H1 (cell line): ENCODE results near the gene DYRK1B. TPM values are rescaled to one million over a fixed set of nuclear protein-coding genes. Genes with fewer than 3 reads are reported as not detected.

Experiments
- CTCF ChIA-PET: fragments of 300-600 bp; sonication (Branson Sonifier 250); formaldehyde crosslinking; loops from one replicate; lab custom pipeline; 2021; ENCODE audit not compliant: partially characterized antibody; lab: Charles Lee
- POLR2A ChIA-PET: fragments of 300-600 bp; sonication (Branson Sonifier 250); formaldehyde crosslinking; loops from one replicate; lab custom pipeline; 2021; ENCODE audit warnings: inconsistent platforms; ENCODE audit not compliant: partially characterized antibody; lab: Charles Lee
- DNase-seq, 2 experiments: peaks; one replicate each; pipeline versions ENCODE4 v3.0.0 to v3.0.0-alpha.2; 2010 to 2022; ENCODE audit warnings: low spot score in 2 of 2, low read depth in 1 of 2, mixed read lengths in 1 of 2
- FAIRE-seq: peaks from 2 replicates; lab custom pipeline; 2011; peaks lifted over from hg19 to GRCh38; lab: Jason Lieb, UNC
- H2AFZ ChIP-seq: 2 replicates; pipeline ENCODE4 v1.8.1; 2012; ENCODE audit warnings: low read length, inconsistent platforms
- H2AK5ac ChIP-seq: 2 replicates; pipeline ENCODE4 v1.6.1; 2013; ENCODE audit warnings: low read depth, low read length
- H2BK120ac ChIP-seq: replicated peaks from 2 replicates; pipeline ENCODE3; 2013; ENCODE audit warnings: low read depth, low read length, inconsistent platforms
- H2BK12ac ChIP-seq: 2 replicates; pipeline ENCODE4 v1.6.1; 2013; ENCODE audit warnings: low read depth, low read length
- H2BK15ac ChIP-seq: 2 replicates; pipeline ENCODE4 v1.6.1; 2013; ENCODE audit warnings: low read length
- H2BK20ac ChIP-seq: 2 replicates; pipeline ENCODE4 v1.6.1; 2013; ENCODE audit warnings: low read length
- H2BK5ac ChIP-seq: 2 replicates; pipeline ENCODE4 v1.6.1; 2013; ENCODE audit warnings: low read depth, low read length
- H3K14ac ChIP-seq: 2 replicates; pipeline ENCODE4 v1.6.1; 2013; ENCODE audit warnings: inconsistent platforms; ENCODE audit not compliant: insufficient read length
- H3K18ac ChIP-seq: 2 replicates; pipeline ENCODE4 v1.6.1; 2013; ENCODE audit warnings: low read length; ENCODE audit errors: extremely low read depth
- H3K23ac ChIP-seq: 2 replicates; pipeline ENCODE4 v1.6.1; 2013; ENCODE audit warnings: inconsistent platforms; ENCODE audit not compliant: insufficient read length
- H3K23me2 ChIP-seq: 2 replicates; pipeline ENCODE4 v1.6.1; 2013; ENCODE audit warnings: low read depth, low read length
- H3K27ac ChIP-seq: 2 replicates; pipeline ENCODE4 v1.6.1; 2011; ENCODE audit warnings: low read depth, low read length, inconsistent platforms
- H3K27me3 ChIP-seq, 4 experiments: replicated peaks in 1 of 4; 1 replicate in 1 of 4; 2 replicates in 3 of 4; pipeline versions ENCODE4 v1.6.1 to v1.8.1; 2011 to 2013; ENCODE audit warnings: low read length in 3 of 4, mild to moderate bottlenecking in 3 of 4, inconsistent platforms in 2 of 4, mixed read lengths in 2 of 4, moderate library complexity in 1 of 4; ENCODE audit not compliant: control insufficient read depth in 3 of 4, insufficient read depth in 3 of 4; ENCODE audit errors: extremely low read depth in 1 of 4
- H3K36me3 ChIP-seq, 4 experiments: 2 replicates each; pipeline versions ENCODE4 v1.6.1 to v1.8.1; 2011 to 2013; ENCODE audit warnings: mild to moderate bottlenecking in 4 of 4, low read length in 3 of 4, moderate library complexity in 2 of 4, control low read depth in 1 of 4, inconsistent platforms in 1 of 4; ENCODE audit not compliant: insufficient read depth in 4 of 4, control insufficient read depth in 2 of 4
- H3K4ac ChIP-seq: replicated peaks from 2 replicates; pipeline ENCODE3; 2013; ENCODE audit warnings: low read length, low read depth, mixed read lengths, inconsistent platforms; ENCODE audit not compliant: insufficient read length
- H3K4me1 ChIP-seq, 4 experiments: replicated peaks in 1 of 4; 1 replicate in 1 of 4; 2 replicates in 3 of 4; pipeline versions ENCODE4 v1.6.1 to v1.8.1; 2011 to 2013; ENCODE audit warnings: low read length in 3 of 4, inconsistent platforms in 2 of 4, mixed read lengths in 1 of 4; ENCODE audit not compliant: insufficient read depth in 4 of 4, control insufficient read depth in 3 of 4
- H3K4me2 ChIP-seq, 2 experiments: 2 replicates each; pipeline versions ENCODE4 v1.6.1 to v1.8.1; 2011 to 2013; ENCODE audit warnings: low read depth in 2 of 2, low read length in 2 of 2, control low read depth in 1 of 2, inconsistent platforms in 1 of 2, mild to moderate bottlenecking in 1 of 2; ENCODE audit not compliant: insufficient read depth in 1 of 2
- H3K4me3 ChIP-seq, 4 experiments: fragments of 200-600, 300-600 bp in 1 of 4; sonication (generic), shearing (Covaris generic), sonication (Bioruptor Twin) in 1 of 4; 2 replicates each; pipeline versions ENCODE4 v1.5.1 to v1.8.1; 2011 to 2016; ENCODE audit warnings: low read length in 4 of 4, low read depth in 3 of 4, control low read depth in 2 of 4, inconsistent platforms in 2 of 4, mild to moderate bottlenecking in 2 of 4, mixed read lengths in 1 of 4, moderate library complexity in 1 of 4; ENCODE audit not compliant: insufficient read depth in 2 of 4; ENCODE audit errors: extremely low read depth in 1 of 4
- H3K56ac ChIP-seq: replicated peaks from 2 replicates; pipeline ENCODE3; 2013; ENCODE audit warnings: low read depth, mild to moderate bottlenecking, mixed read lengths, low read length, inconsistent platforms; ENCODE audit not compliant: insufficient read length
- H3K79me1 ChIP-seq: 2 replicates; pipeline ENCODE4 v1.6.1; 2013; ENCODE audit warnings: low read depth, low read length, control low read depth
- H3K79me2 ChIP-seq, 2 experiments: 2 replicates each; pipeline versions ENCODE4 v1.6.1 to v1.8.1; 2012 to 2013; ENCODE audit warnings: low read length in 2 of 2, mild to moderate bottlenecking in 2 of 2, inconsistent platforms in 1 of 2; ENCODE audit not compliant: insufficient read depth in 2 of 2, control insufficient read depth in 1 of 2
- H3K9ac ChIP-seq, 4 experiments: replicated peaks in 1 of 4; 1 replicate in 1 of 4; 2 replicates in 3 of 4; pipeline versions ENCODE4 v1.6.1 to v1.8.1; 2011 to 2013; ENCODE audit warnings: low read depth in 3 of 4, low read length in 3 of 4, control low read depth in 2 of 4, mild to moderate bottlenecking in 2 of 4, moderate library complexity in 2 of 4, inconsistent platforms in 1 of 4; ENCODE audit errors: extremely low read depth in 1 of 4
- H3K9me3 ChIP-seq, 2 experiments: 2 replicates each; pipeline versions ENCODE4 v1.6.1 to v1.8.1; 2012 to 2013; ENCODE audit warnings: mild to moderate bottlenecking in 2 of 2, moderate library complexity in 2 of 2, control low read depth in 1 of 2, inconsistent platforms in 1 of 2, low read depth in 1 of 2, low read length in 1 of 2, mixed read lengths in 1 of 2; ENCODE audit not compliant: insufficient read depth in 2 of 2
- H4K20me1 ChIP-seq, 2 experiments: replicated peaks in 1 of 2; 2 replicates each; pipeline versions ENCODE3 to v1.8.1; 2011 to 2013; ENCODE audit warnings: inconsistent platforms in 2 of 2, low read length in 2 of 2, mild to moderate bottlenecking in 1 of 2; ENCODE audit not compliant: insufficient read depth in 2 of 2, control insufficient read depth in 1 of 2
- H4K5ac ChIP-seq: 2 replicates; pipeline ENCODE4 v1.6.1; 2013; ENCODE audit warnings: low read length, low read depth, mixed read lengths, inconsistent platforms; ENCODE audit not compliant: insufficient read length
- H4K8ac ChIP-seq: 2 replicates; pipeline ENCODE4 v1.8.0; 2013; ENCODE audit warnings: mild to moderate bottlenecking, moderate library complexity, low read length, inconsistent platforms; ENCODE audit not compliant: insufficient read depth; ENCODE audit errors: extremely low read depth
- H4K91ac ChIP-seq: replicated peaks from 2 replicates; pipeline ENCODE3; 2013; ENCODE audit warnings: low read length, mixed read lengths, inconsistent platforms; ENCODE audit not compliant: insufficient read length
- BRCA1 ChIP-seq: IDR thresholded peaks from 2 replicates; pipeline ENCODE4 v1.6.1; 2012; ENCODE audit warnings: low read depth, low read length, improper control_type of control experiment
- SP2 ChIP-seq: IDR thresholded peaks from 2 replicates; pipeline ENCODE4 v1.6.1; 2012; ENCODE audit warnings: mild to moderate bottlenecking, low read length, inconsistent platforms
- SRF ChIP-seq: IDR thresholded peaks from 2 replicates; pipeline ENCODE4 v1.6.1; 2011; ENCODE audit warnings: mild to moderate bottlenecking, low read depth, low read length, moderate library complexity
- USF2 ChIP-seq: IDR thresholded peaks from 2 replicates; pipeline ENCODE4 v1.6.1; 2011; ENCODE audit warnings: low read length, improper control_type of control experiment
- WGBS, 2 experiments: shearing (Covaris generic) in 1 of 2; methylation state at CpG; one replicate each; pipeline versions ENCODE4 v1.1.6 to v1.1.7; 2013 to 2015; ENCODE audit warnings: low lambda C conversion rate in 2 of 2, mixed read lengths in 2 of 2, inconsistent platforms in 1 of 2, low coverage in 1 of 2, missing lambda C conversion rate in 1 of 2; ENCODE audit not compliant: insufficient replicate concordance in 2 of 2, insufficient coverage in 1 of 2, insufficient read length in 1 of 2; ENCODE audit errors: extremely low coverage in 1 of 2, missing lambda C conversion rate in 1 of 2; 5-methylcytosine and 5-hydroxymethylcytosine counted together
- polyA plus RNA-seq, 7 experiments: library from polyadenylated mRNA; depleted of rRNA in 3 of 7; stranded (reverse) in 5 of 7; unstranded in 2 of 7; fragments of >200 nt in 5 of 7; fragments of 200-250 nt in 2 of 7; gene quantifications; 1 replicate in 5 of 7; 2 replicates in 1 of 7; 4 replicates in 1 of 7; pipeline versions ENCODE4 v1.2.1 to v1.2.3, GENCODE V29; 2011 to 2013; ENCODE audit warnings: missing spikeins in 2 of 7, mixed read lengths in 2 of 7
- total RNA-seq: library from RNA; stranded (reverse); fragmentation: NEBNext Ultra II Directional; extraction: Animal tissue kit (Norgen Biotek cat#: 25700); gene quantifications from 2 replicates; pipeline ENCODE4 v1.2.1, GENCODE V29; 2021

The DYRK1B gene
- total and polyA plus RNA-seq, 2 of the 8 experiments (the other 6 are each of a cell fraction or from before 2014, with no cell fraction given), result 6.9 to 14.8 TPM

- Histone ChIP-seq H3K18ac (0 out of 2 replicates have a peak overlapping the region, but pooled peaks have one; percentile 48), H3K4me1 (peaks cover 0 to 10% (median 4%) of the 10 kb centered on the region in 4 experiments; a peak in 5 of 7 replicates), H4K20me1 (peaks cover 9 to 15% of the 10 kb centered on the region in 2 experiments), H3K23me2 (peaks cover 3% of the 10 kb centered on the region; the same call in 1 of the 2 replicates), H2BK120ac (no peak overlapping the region), H3K4me3 (peak overlapping the region in 1 of 4 experiments; percentile 83; a peak in 4 of 8 replicates), H2BK20ac (no peak overlapping the region), H3K56ac (no peak overlapping the region), H3K23ac (no peak overlapping the region), H2AFZ (0 out of 2 replicates have a peak overlapping the region, but pooled peaks have one; percentile 25), H2BK12ac (0 out of 2 replicates have a peak overlapping the region, but pooled peaks have one; percentile 17), H3K9ac (no peak overlapping the region; a peak in 4 of 7 replicates), H3K79me1 (peaks cover 10% of the 10 kb centered on the region), H4K91ac (no peak overlapping the region), H3K9me3 (no peaks in the 10 kb centered on the region), H3K27me3 (no peaks in the 10 kb centered on the region), H3K79me2 (peaks cover 4 to 26% of the 10 kb centered on the region in 2 experiments), H2BK15ac (no peak overlapping the region), H3K27ac (no peak overlapping the region), H4K8ac (no peak overlapping the region; the same call in 1 of the 2 replicates), H4K5ac (no peak overlapping the region), H3K4ac (no peak overlapping the region), H3K36me3 (peaks cover 46 to 65% (median 61%) of the 10 kb centered on the region in 4 experiments), H3K14ac (no peak overlapping the region), H2BK5ac (peak overlapping the region; percentile 10; the same call in 1 of the 2 replicates), H2AK5ac (no peak overlapping the region), H3K4me2 (peak overlapping the region; percentile 21 to 40)
- ChIA-PET POLR2A (interaction anchor here (0.8 to 2.2 kb wide), 12 partner anchors 10 to 609 kb away, joined by 3 to 31 read pairs (median 3); partner anchors contain the start of genes EID2B and FBL), CTCF (interaction anchor here (0.6 to 2.2 kb wide), 5 partner anchors 9 to 116 kb away, joined by 3 to 21 read pairs (median 4); no protein-coding TSS in a partner anchor)
- no peak for DNase-seq
- TF ChIP-seq USF2 (no peak), SRF (no peak), BRCA1 (no peak), SP2 (no peak)
- FAIRE-seq, result peak; percentile 78
- WGBS, 2 experiments, result 49% methylated on average over 19 of the region's 19 CpGs; no CpG with 5 or more reads in 1 of the 2 experiments
Measured at GRCh38 chr19:39834287-39834841, 402 bp upstream of the DYRK1B start.
